Left cardiac atrium (tissue), 4 donors: ENCODE measurements around the gene SDK1. TPM values are rescaled to one million over a fixed set of nuclear protein-coding genes. Genes with fewer than 3 reads are reported as not detected.

Source experiments
- ATAC-seq, 2 donors: fragments of 200-7000 bp; cut with Tn5 transposase; one replicate each; pipeline ENCODE4 v1.9.1; 2020; ENCODE audit warnings: mild to moderate bottlenecking in 2 of 2, moderate library complexity in 2 of 2
- DNase-seq: peaks from one replicate; pipeline ENCODE4 v3.0.0-alpha.2; 2020
- intact Hi-C, 2 donors: fragments of 100-400 bp; cut with DNase I; formaldehyde crosslinking; loops; one replicate each; pipeline versions ENCODE4 v1.14.1 to v1.15.1; 2022 to 2023
- total RNA-seq, 2 donors: library from RNA; stranded (reverse); fragmentation: NEBNext Ultra II Directional; extraction: Animal tissue kit (Norgen Biotek cat#: 25700); gene quantifications; one replicate each; pipeline ENCODE4 v1.2.1, GENCODE V29; 2021
- donor health status: DM: no; HTN: yes; CAD: no.
- donor health status: DM: no; HTN: yes; CAD: no; lungs with severe emphysema.
- donor health status: DM: yes; HTN: yes; CAD: no.
- donor health status: Dilated cardiomyopathy.

Gene SDK1
- total RNA-seq, 2 donors from 2014 or later, result 2.0 to 2.8 TPM

GRCh38 chr7:3280946-3281656, 20.0 kb upstream of the SDK1 start:
- DNase-seq (no peak), ATAC-seq (no peak)
- intact Hi-C loops, result no loop called here

GRCh38 chr7:3282457-3282856, 18.6 kb upstream of the SDK1 start:
- ATAC-seq (peak; percentile 39 to 67), DNase-seq (no peak)
- intact Hi-C loops, result no loop called here

GRCh38 chr7:3283130-3283704, 17.8 kb upstream of the SDK1 start:
- intact Hi-C loops, result no loop called here
- no peak for ATAC-seq
- DNase-seq, result no peak

GRCh38 chr7:3285652-3286051, 15.4 kb upstream of the SDK1 start:
- ATAC-seq, result no peak
- intact Hi-C loops, result no loop called here
- no peak for DNase-seq

- intact Hi-C loops, result no loop called here
- DNase-seq (no peak), ATAC-seq (no peak)
Observed at GRCh38 chr7:3289996-3290395, 11.1 kb upstream of the SDK1 start.

- ATAC-seq, result no peak
- no peak for DNase-seq
- intact Hi-C loops, result no loop called here
Observed at GRCh38 chr7:3292694-3293093, 8.4 kb upstream of the SDK1 start.

GRCh38 chr7:3294432-3295100, 6.5 kb upstream of the SDK1 start:
- DNase-seq (no peak), ATAC-seq (no peak)
- intact Hi-C loops, result no loop called here

- no peak for ATAC-seq
- intact Hi-C loops, result no loop called here
- no peak for DNase-seq
Observed at GRCh38 chr7:3297105-3297819, 3.8 kb upstream of the SDK1 start.

GRCh38 chr7:3300221-3300650, 816 bp upstream of the SDK1 start:
- intact Hi-C loops, result loop anchor here in 1 of 2 donors (5.0 to 10.0 kb wide), 2 partner anchors 375 to 597 kb away; no protein-coding TSS in a partner anchor
- no peak for DNase-seq
- no peak for ATAC-seq

GRCh38 chr7:3301449-3301731, 338 bp downstream of the SDK1 start:
- intact Hi-C loops, result loop anchor here in 1 of 2 donors (5.0 to 10.0 kb wide), 2 partner anchors 373 to 596 kb away; no protein-coding TSS in a partner anchor
- DNase-seq (no peak), ATAC-seq (peak in 1 of 2 donors; percentile 3)

- no peak for DNase-seq
- intact Hi-C loops, result loop anchor here in 1 of 2 donors (5.0 to 10.0 kb wide), 2 partner anchors 373 to 595 kb away; no protein-coding TSS in a partner anchor
- no peak for ATAC-seq
Observed at GRCh38 chr7:3301831-3302618, 973 bp downstream of the SDK1 start.

- DNase-seq (no peak), ATAC-seq (no peak)
- intact Hi-C loops, result loop anchor here in 1 of 2 donors (5.0 to 10.0 kb wide), 2 partner anchors 372 to 594 kb away; no protein-coding TSS in a partner anchor
Observed at GRCh38 chr7:3302681-3303320, 1.7 kb downstream of the SDK1 start.

GRCh38 chr7:3304131-3304530, 3.1 kb downstream of the SDK1 start:
- no peak for ATAC-seq
- intact Hi-C loops, result loop anchor here in 1 of 2 donors (5.0 to 10.0 kb wide), 2 partner anchors 371 to 593 kb away; no protein-coding TSS in a partner anchor
- DNase-seq, result no peak

- intact Hi-C loops, result loop anchor here in 1 of 2 donors (10.0 kb wide), 1 partner anchor 367 kb away; no protein-coding TSS in a partner anchor
- DNase-seq (no peak), ATAC-seq (no peak)
Observed at GRCh38 chr7:3307435-3307834, 6.4 kb downstream of the SDK1 start.

- DNase-seq (no peak), ATAC-seq (no peak)
- intact Hi-C loops, result loop anchor here in 1 of 2 donors (10.0 kb wide), 1 partner anchor 366 kb away; no protein-coding TSS in a partner anchor
Observed at GRCh38 chr7:3309140-3309539, 8.1 kb downstream of the SDK1 start.

- ATAC-seq, result no peak
- DNase-seq, result no peak
- intact Hi-C loops, result loop anchor here (10.0 kb wide), 2 partner anchors 365 to 585 kb away; no protein-coding TSS in a partner anchor
Observed at GRCh38 chr7:3309956-3310355, 8.9 kb downstream of the SDK1 start.

GRCh38 chr7:3310884-3311283, 9.8 kb downstream of the SDK1 start:
- intact Hi-C loops, result loop anchor here in 1 of 2 donors (10.0 kb wide), 1 partner anchor 584 kb away; no protein-coding TSS in a partner anchor
- no peak for ATAC-seq
- no peak for DNase-seq

- DNase-seq (no peak), ATAC-seq (no peak)
- intact Hi-C loops, result loop anchor here in 1 of 2 donors (10.0 kb wide), 1 partner anchor 582 kb away; no protein-coding TSS in a partner anchor
Observed at GRCh38 chr7:3312583-3312982, 11.5 kb downstream of the SDK1 start.
